ENCODE measurements around the gene LLGL2. TPM values are rescaled to one million over a fixed set of nuclear protein-coding genes. Genes with fewer than 3 reads are reported as not detected.
A peak's percentile ranks its signal among the peaks of the same experiment; 100 is the strongest.

The LLGL2 gene
- total and polyA plus RNA-seq, 10 donors: 28.6 to 153 (median 80.0) TPM

GRCh38 chr17:75489511-75489955, 36.0 kb upstream of the LLGL2 start:
- peaks cover 0 to 74% (median 34%) of the 10 kb centered on the region in 6 donors for H3K36me3 ChIP-seq

DNA sequence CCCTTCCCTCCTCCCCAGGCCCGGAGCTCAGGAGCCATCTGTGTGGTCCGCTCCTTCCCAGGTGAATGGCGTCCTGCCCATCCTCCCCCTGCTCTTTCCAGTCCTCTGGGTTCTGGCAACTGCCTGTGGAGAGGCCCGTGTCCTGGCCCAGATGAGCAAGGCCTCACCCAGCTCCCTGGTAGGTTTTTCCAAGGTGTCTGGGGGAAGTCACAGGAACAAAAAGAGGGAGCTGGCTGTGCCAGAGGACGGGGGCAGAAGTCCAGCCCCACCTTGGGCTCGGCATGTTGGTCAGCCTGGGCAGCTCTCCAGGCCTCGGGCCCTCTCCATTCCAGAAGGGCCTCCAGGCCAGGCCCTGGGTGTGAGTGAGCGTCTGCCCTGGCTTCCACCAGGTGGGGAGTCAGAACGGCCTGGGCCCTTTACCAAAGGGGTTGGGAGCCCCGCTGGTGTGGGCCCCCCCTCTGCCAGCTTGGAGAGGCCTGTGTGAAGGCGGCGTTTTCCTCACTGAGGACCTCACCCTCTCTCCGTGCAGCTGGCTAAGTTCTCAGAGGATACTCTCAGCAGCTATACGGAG, 35.2 kb upstream of the LLGL2 start:
- intact Hi-C loops (cut with DNase I; ENCODE audit: low total_unique reads): no loop called here
- H3K27ac ChIP-seq: peak overlapping the region in 6 of 8 donors; percentile 26 to 66 (median 50)
- no peaks in the 10 kb centered on the region for H3K27me3 ChIP-seq (replicated peaks in 1 of 7)

More at GRCh38 chr17:75489511-75489955, 36.0 kb upstream of the LLGL2 start:
- WGBS, 5 donors: 72 to 79% (median 74%) methylated on average over 13 to 14 of the region's 14 CpGs
- no peak for TF ChIP-seq POLR2AphosphoS5 (IDR thresholded peaks at IDR 0.05)
- TF ChIP-seq, protein P1, sequence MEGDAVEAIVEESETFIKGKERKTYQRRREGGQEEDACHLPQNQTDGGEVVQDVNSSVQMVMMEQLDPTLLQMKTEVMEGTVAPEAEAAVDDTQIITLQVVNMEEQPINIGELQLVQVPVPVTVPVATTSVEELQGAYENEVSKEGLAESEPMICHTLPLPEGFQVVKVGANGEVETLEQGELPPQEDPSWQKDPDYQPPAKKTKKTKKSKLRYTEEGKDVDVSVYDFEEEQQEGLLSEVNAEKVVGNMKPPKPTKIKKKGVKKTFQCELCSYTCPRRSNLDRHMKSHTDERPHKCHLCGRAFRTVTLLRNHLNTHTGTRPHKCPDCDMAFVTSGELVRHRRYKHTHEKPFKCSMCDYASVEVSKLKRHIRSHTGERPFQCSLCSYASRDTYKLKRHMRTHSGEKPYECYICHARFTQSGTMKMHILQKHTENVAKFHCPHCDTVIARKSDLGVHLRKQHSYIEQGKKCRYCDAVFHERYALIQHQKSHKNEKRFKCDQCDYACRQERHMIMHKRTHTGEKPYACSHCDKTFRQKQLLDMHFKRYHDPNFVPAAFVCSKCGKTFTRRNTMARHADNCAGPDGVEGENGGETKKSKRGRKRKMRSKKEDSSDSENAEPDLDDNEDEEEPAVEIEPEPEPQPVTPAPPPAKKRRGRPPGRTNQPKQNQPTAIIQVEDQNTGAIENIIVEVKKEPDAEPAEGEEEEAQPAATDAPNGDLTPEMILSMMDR (IDR thresholded peaks at IDR 0.05 in 8 of 11, conservative IDR thresholded peaks at IDR 0.05 in 3 of 11): no peak
- no peak for TF ChIP-seq POLR2A (IDR thresholded peaks at IDR 0.05)
- Histone ChIP-seq H3K27ac (peak overlapping the region in 3 of 8 donors; percentile 48 to 66 (median 48)), H3K4me1 (peaks cover 16 to 70% (median 50%) of the 10 kb centered on the region in 6 donors), H3K4me3 (no peak overlapping the region), H3K9me3 (no peaks in the 10 kb centered on the region), H3K27me3 (replicated peaks in 1 of 7) (no peaks in the 10 kb centered on the region)
- intact Hi-C loops (cut with DNase I; ENCODE audit: low total_unique reads): no loop called here
- DNase-seq: no peak

GRCh38 chr17:75490953-75491649, 34.4 kb upstream of the LLGL2 start:
- TF ChIP-seq POLR2A (IDR thresholded peaks at IDR 0.05): no peak
- TF ChIP-seq POLR2AphosphoS5 (IDR thresholded peaks at IDR 0.05): peak; percentile 22 to 56 (median 42)
- TF ChIP-seq, protein P1 (IDR thresholded peaks at IDR 0.05 in 8 of 11, conservative IDR thresholded peaks at IDR 0.05 in 3 of 11): no peak
- WGBS, 5 donors: 43 to 78% (median 67%) methylated on average over 7 to 19 of the region's 19 CpGs
- Histone ChIP-seq H3K36me3 (peaks cover 0 to 81% (median 49%) of the 10 kb centered on the region in 6 donors), H3K9me3 (no peaks in the 10 kb centered on the region), H3K4me1 (peaks cover 16 to 57% (median 42%) of the 10 kb centered on the region in 6 donors), H3K27ac (peak overlapping the region in 5 of 8 donors; percentile 48 to 66 (median 51)), H3K27me3 (replicated peaks in 1 of 7) (no peaks in the 10 kb centered on the region), H3K4me3 (no peak overlapping the region)
- intact Hi-C loops (cut with DNase I; ENCODE audit: low total_unique reads): no loop called here
- no peak for DNase-seq

More for the DNA sequence above, 35.2 kb upstream of the LLGL2 start:
- H3K9me3 ChIP-seq: no peaks in the 10 kb centered on the region
- no peak for TF ChIP-seq POLR2AphosphoS5 (IDR thresholded peaks at IDR 0.05)
- TF ChIP-seq, protein P1 (IDR thresholded peaks at IDR 0.05 in 8 of 11, conservative IDR thresholded peaks at IDR 0.05 in 3 of 11): no peak
- TF ChIP-seq POLR2A (IDR thresholded peaks at IDR 0.05): no peak
- no peak overlapping the region for H3K4me3 ChIP-seq
- DNase-seq: no peak
- peaks cover 0 to 81% (median 41%) of the 10 kb centered on the region in 6 donors for H3K36me3 ChIP-seq
- 60 to 83% (median 80%) methylated on average over 3 to 14 of the region's 14 CpGs for WGBS, 5 donors
- H3K4me1 ChIP-seq: peaks cover 16 to 65% (median 47%) of the 10 kb centered on the region in 6 donors

- peaks cover 0 to 82% (median 55%) of the 10 kb centered on the region in 6 donors for H3K36me3 ChIP-seq
- H3K4me1 ChIP-seq: peaks cover 16 to 51% (median 37%) of the 10 kb centered on the region in 6 donors
- H3K4me3 ChIP-seq: no peak overlapping the region
- intact Hi-C loops (cut with DNase I; ENCODE audit: low total_unique reads): no loop called here
- 91 to 95% (median 94%) methylated on average over 9 to 15 of the region's 15 CpGs for WGBS, 5 donors
- H3K27me3 ChIP-seq (replicated peaks in 1 of 7): no peaks in the 10 kb centered on the region
- DNase-seq: no peak
- TF ChIP-seq POLR2A (IDR thresholded peaks at IDR 0.05) (no peak), POLR2AphosphoS5 (IDR thresholded peaks at IDR 0.05) (peak in 1 of 3 donors; percentile 11)
- peak overlapping the region in 2 of 8 donors; percentile 48 to 66 for H3K27ac ChIP-seq
- H3K9me3 ChIP-seq: no peaks in the 10 kb centered on the region
Observed at GRCh38 chr17:75491680-75492079, 33.8 kb upstream of the LLGL2 start.
